CD4-positive, alpha-beta T cell treated with Interleukin-6 at 100 ng/mL for 8 hours (primary cell): ENCODE results near the gene KCNQ4.

Experiments
- DNase-seq: peaks from one replicate; pipeline ENCODE4 v3.0.0-alpha.2; 2020; ENCODE audit warnings: mixed read lengths, low spot score

Gene KCNQ4

GRCh38 chr1:40820251-40820797, 36.7 kb downstream of the KCNQ4 start:
- no peak for DNase-seq

- DNase-seq, result no peak
These were observed 37.5 kb downstream of the KCNQ4 start for GRCh38 chr1:40820911-40821693.

- no peak for DNase-seq
These were observed 39.3 kb downstream of the KCNQ4 start for GRCh38 chr1:40822890-40823289.

- no peak for DNase-seq
These were observed 39.8 kb downstream of the KCNQ4 start for GRCh38 chr1:40823345-40823744.

- no peak for DNase-seq
These were observed 40.4 kb downstream of the KCNQ4 start for GRCh38 chr1:40823983-40824382.

- no peak for DNase-seq
These were observed 41.2 kb downstream of the KCNQ4 start for GRCh38 chr1:40824591-40825434.

GRCh38 chr1:40825435-40825788, 41.8 kb downstream of the KCNQ4 start:
- no peak for DNase-seq

GRCh38 chr1:40825996-40826395, 42.4 kb downstream of the KCNQ4 start:
- no peak for DNase-seq

- DNase-seq, result no peak
These were observed 46.2 kb downstream of the KCNQ4 start for GRCh38 chr1:40829631-40830245.

- DNase-seq, result no peak
These were observed 46.9 kb downstream of the KCNQ4 start for GRCh38 chr1:40830419-40830943.

- no peak for DNase-seq
These were observed 47.6 kb downstream of the KCNQ4 start for GRCh38 chr1:40831001-40831732.

- DNase-seq, result no peak
These were observed 50.4 kb downstream of the KCNQ4 start for GRCh38 chr1:40833979-40834378.

GRCh38 chr1:40834968-40835545, 51.5 kb downstream of the KCNQ4 start:
- no peak for DNase-seq

GRCh38 chr1:40836283-40836682, 52.7 kb downstream of the KCNQ4 start:
- no peak for DNase-seq

- no peak for DNase-seq
These were observed 54.0 kb downstream of the KCNQ4 start for GRCh38 chr1:40837601-40838000.

- DNase-seq, result no peak
These were observed 54.7 kb downstream of the KCNQ4 start for GRCh38 chr1:40838045-40838979.

GRCh38 chr1:40838980-40839942, 55.7 kb downstream of the KCNQ4 start:
- DNase-seq, result no peak

- no peak for DNase-seq
These were observed 56.4 kb downstream of the KCNQ4 start for GRCh38 chr1:40839943-40840335.
